ENCODE data around the gene MAD2L1BP.

Gene MAD2L1BP

DNA sequence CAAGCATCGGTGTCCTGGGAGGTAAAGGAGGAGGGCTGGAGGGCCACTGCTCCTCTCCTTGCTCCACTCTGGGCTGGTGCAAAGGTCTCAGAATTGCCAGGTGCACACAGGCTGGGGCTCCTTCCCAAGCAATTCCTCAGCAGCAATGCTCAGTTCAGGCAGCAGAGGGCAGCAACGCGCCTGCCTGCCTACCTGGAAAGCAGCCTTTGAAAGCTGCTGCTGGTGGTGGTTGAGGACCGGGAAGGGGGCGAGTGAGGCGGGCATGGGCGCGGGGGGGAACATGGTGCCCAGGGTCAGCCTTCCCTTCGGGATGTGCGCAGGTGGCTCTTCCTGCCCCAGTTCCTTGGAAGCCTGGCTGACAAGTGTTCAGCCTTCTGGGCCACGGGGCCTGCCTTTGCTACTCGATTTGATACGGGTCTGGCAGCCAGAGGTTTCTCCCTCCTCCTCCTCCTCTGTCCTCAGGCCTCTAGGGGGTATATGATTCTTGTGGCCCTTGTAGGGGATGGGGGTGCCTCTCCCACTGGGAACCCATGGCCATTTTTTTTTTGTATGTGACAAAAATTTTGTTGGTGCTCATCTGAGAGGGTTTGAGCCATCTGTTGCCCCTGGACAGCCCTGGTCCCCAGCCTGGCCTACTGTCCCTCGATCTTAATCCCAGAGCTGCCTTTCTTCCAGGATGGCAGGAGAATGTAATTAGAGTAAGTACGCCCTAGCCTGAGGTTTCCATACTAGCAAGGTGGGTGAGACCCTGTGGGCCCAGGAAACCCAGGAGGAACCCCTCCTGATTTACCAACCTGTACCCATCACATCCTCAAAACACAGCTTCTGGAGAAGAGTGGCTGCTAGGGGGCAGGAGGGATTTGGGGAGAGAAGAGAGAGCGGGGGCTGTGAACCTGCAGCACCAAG lies 31.9 kb downstream of the MAD2L1BP start:
- DNase-seq (ENCODE audit: low spot score) = peak; percentile 63

DNA sequence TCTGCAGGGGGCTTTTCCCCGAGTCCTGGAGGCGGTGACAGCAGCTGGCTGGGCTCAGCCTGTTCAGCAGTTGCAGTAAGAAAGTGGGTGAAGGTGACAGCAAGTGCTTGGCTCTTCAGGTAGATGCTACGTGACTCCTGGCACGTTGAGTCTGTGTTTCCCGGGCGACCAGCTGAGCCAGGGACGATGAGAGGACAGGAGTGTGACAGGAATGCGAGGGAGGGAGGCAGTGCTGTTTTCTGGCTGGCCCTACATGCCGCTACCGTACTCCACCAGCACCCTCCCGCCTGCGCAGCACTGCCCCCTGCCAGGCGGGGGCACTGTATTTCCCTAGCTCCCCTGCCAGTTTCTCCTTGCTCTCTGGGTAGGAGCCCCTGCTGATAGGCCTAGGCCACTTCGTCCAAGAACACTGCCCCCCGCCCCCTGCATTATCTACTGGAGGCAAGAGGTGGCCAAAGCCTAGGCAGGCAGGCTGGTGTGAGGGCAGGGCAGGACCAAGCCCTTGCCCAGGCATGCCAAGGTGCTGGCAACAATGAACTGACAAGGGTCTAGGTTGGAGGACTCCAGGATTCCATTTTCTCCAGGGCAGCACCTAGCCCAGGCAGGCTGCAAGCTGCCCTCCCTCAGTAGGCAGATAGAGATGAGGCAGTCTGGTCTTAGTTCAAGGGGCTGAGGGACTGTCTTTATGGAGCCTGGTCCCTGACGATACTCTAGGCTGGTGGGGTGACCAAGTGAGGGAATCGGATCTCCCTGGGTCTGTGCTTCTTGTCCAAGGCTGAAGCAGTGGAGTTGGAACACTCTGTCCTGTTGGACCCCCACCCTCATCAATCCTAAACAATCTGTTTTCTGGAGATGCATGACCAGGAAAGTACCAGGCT lies 32.8 kb downstream of the MAD2L1BP start:
- DNase-seq (ENCODE audit: low spot score) = peak; percentile 44

DNA sequence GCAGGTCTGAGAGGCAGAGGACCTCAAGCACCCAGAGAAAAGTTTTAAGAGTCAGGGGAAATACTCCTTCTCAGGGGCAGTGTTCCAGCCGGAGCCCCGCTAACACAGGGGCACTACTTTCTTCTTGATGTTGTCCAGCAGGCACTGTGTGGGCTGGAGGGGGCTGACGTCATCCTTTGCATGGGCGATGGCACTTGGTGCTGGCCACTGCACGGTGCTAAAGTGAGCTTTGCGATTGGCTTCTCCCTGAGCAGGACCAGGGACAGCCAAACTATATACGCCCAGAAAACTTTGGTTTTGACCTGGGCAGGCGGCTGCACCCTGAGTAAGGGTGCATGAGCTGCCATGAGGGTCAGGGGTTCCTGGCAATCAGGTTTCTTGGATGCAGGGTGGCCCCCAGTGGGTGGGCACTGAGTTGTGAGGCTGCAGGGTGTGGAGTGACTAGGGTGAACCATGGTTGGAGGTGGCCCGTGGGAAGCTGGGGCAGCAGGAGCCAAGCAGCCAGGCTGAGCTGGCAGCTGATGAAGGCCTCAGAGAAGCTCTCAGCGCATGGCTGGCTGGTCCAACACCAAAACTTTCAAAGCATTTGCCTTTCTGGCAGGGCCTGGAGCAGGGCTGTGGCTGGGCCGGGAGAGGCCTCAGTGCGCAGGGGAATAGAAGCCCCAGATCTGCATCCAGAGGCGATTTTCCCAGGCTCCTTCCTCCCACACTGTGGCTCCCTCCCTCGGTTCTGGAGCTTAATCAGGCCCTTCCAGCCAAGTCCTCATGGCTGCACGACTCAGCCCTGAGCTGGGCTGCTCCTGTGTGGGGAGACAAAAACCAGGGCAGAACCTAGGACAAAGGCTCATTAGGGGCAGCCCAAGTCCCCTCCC lies 33.6 kb downstream of the MAD2L1BP start:
- peak; percentile 51 for DNase-seq (ENCODE audit: low spot score)

DNA sequence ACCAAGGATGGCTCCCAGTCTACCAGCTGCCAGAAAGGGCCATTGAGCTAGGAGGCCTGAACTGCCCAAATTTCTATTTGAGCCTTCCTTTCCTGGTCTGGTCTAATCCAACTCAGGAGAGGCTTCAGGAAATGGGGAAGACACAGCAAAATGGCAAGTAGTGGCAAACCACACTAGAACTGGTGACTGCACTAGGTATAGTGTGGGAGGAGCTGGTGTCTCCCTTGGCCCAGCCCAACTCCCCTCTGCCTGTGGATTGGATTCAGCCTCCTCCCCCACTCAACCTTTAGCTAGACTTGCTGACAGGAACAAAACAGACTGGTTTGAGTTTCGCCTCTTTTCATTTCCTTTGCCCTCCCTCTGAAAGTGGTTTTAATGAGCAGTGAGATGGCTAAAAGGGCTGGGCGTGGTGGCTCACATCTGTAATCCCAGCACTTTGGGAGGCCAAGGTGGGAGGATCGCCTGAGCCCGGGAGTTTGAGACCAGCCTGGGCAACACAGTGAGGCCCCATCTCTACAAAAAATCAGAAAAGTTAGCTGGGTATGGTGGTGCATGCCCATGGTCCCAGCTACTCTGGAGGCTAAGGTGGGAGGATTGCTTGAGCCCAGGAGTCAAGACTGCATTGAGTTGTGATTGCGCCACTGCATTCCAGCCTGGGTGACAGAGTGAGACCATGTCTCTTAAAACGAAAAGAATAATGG lies 34.4 kb downstream of the MAD2L1BP start:
- DNase-seq (ENCODE audit: low spot score) = no peak

DNA sequence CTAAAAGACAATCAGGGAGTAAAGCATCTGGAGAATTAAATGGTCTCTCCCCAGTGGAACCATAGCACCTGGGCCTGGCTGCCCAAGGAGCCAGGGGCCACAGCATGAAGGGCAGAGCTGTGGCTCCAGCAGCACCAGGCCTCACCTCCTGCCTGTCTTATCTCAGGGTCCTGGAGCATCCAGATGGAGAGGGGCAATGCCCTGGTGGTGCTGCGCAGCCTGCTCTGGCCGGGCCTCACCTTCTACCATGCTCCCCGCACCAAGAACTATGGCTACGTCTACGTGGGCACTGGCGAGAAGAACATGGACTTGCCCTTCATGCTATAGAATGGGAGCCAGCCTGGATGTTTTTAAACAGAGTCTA lies 35.0 kb downstream of the MAD2L1BP start:
- DNase-seq (ENCODE audit: low spot score) = no peak

DNA sequence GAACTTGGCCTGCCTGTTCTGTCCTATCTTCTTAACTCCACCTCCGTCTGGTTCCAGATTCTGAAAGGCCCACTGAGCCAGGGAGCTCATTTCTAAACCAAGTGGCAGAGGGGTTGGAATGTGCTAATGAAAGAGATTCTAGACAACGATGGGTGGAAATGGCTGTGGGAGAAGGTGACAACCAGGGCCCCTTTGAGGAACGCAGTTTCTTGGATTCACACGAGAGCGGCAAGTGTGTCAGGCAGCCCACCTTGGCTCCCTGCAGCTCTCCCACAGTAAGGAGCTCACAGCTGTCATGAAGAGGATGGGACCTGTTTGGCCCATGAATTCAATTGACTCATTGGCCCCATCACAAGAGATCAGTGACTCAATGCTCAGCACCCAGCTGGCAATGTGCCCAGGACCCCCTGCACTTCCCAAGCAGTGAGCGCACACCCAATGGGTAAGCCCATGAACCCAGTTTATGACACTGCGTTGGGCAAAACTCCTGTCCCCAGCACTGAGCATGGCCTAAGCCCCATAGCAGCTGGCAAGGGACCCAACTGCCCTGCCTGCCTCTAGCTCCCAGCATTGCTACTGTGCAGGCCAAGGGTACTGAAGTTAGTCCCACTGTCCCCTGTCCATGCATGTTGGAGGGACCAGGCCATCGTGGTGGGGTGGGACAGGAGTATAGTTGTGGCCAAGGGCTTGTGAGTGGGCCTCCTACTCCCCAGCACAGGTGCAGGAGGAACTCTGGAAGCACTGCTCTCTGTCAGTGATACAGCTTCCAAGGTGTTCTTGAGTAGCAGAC lies 35.6 kb downstream of the MAD2L1BP start:
- no peak for DNase-seq (ENCODE audit: low spot score)

DNA sequence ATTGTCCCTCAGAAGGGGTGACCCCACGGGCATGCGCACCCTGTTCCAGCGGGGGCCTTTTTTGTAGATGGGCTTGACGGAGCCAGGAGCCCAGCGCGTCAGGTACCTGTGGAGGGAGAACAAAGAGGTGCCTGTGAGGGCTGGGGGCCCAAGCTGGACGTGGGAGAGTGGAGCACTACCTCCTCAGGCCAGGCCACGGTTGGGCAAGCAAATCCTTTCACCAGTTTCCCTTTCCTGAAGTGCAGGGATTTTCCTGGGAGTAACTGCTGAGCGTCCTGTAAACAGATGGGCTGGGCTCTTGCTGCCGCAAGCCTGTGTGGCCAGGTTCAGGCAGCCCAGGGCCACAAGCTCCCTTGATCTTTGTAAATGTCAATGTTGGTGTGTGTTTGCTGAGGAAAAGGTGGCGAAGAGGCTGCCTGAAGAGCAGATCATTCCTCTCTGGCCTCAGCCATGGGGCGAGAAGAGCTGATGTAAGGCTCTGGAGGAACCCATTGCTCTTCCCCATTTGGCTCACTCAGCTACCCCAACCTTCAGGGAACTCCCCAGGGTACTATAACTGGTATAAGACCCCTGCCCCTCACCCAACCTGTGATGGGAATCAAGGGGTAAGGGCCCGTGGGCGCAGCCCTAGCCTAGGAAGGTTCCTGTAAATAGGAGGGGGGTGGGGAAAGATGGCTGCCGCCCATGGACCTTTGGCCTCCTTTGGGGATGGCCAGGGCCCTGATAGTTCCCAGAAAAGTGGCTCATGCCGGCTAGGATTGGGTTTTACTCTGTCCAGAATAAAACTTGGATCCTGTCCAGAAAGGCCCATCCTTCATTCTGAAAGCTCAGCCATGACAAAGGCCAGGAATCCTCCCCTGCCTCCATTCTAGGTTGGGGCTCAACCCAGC lies 36.4 kb downstream of the MAD2L1BP start:
- no peak for DNase-seq (ENCODE audit: low spot score)

DNA sequence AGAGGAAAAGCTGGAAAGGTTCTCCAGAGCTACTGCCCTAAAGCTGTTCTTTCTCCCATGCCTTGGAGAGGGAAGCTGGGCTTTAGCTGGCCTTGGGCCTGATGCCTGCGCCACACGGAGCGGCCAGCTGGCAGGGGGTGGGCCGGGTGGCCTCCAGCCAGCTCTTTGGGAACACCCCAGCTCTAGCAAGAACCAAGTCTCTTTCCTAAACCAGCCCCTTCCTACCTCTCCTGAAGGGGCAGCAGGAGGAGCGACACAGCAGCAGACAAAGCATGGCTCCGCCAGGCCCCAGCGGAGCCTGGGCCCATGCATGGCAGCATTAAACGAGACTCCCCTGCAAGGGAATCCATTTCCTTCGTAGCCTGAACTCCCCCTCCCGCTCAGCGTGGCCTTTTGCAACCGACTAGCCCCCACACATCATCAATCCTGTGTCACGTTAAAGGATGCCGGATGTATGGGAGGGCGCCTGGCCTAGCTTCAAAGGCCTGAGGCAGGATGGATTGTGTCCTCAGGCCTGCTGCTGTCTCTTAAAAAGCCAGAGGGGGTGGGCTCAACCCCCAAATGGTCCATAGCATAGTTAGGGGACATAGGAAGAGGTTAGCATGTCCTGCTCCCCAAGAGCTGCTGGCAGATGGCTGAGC lies 37.9 kb downstream of the MAD2L1BP start:
- DNase-seq (ENCODE audit: low spot score) = no peak

DNA sequence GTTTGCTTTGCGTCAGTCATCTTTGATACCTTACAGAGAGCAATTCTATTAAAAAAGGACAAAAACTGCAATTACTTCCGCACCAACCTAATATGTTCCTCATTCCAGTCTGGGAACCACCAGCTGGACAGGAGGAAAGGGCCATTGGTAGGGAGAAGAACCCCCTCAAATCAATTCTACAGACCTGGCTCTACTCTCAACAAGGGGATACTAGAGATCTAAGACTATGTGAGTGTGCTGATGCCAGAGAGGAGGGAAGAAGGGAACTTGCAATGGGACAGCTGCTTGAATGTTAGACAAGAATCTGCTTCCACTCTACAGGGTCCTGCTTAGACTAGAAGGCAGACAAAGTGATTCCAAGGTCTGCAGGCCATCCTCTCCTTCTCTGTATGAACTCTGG lies 38.7 kb downstream of the MAD2L1BP start:
- DNase-seq (ENCODE audit: low spot score) = no peak

DNA sequence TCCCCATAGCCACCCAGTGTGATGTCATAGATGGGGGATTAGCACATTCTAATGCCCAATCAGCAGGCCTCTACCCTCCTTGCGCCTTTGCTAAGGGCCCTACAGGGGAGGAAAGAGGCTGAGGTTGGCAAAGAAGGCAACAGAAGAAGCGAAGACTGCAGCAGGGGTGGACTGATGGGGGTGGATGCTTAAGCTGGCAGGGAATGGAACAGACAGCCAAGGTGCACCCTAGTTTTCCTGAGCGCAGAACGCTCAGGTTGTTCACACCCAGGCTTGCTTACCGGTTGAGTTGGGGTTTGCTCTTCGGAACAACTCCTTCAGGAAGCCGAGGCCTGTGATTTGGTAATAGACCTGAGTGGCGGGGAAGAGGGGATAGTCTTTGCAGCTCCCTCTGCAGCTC lies 39.3 kb downstream of the MAD2L1BP start:
- no peak for DNase-seq (ENCODE audit: low spot score)

DNA sequence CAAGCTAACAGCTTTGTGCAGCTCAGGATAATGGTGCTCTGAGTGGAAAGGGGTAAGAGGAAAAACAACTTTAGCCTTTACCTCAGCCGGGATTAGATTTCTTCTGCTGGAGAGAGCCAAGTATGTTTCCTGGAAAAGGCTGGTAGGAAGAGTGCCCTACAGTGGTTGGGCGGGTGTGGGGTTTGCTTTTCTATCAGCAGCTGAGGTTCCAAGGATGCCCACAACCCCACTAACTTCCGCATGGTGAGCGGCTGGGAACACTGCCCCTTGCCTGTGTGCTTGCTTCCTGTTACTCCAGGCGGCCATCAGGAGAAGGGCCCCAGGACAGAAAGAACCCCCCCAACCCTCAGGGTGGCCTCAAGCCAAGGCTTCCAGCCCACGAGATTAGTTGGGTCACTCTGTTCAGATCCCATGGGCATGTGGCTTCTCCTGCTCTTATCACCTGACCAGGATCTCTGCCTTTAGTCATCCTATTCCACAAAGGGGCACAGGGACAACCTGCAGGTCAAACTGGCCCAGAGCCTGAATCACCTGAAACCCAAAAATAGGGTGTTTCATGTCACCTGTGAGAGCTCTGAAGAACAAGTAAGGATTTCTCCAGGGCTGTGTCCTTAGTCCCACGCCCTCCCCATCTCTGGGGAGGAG lies 41.4 kb downstream of the MAD2L1BP start:
- no peak for DNase-seq (ENCODE audit: low spot score)

DNA sequence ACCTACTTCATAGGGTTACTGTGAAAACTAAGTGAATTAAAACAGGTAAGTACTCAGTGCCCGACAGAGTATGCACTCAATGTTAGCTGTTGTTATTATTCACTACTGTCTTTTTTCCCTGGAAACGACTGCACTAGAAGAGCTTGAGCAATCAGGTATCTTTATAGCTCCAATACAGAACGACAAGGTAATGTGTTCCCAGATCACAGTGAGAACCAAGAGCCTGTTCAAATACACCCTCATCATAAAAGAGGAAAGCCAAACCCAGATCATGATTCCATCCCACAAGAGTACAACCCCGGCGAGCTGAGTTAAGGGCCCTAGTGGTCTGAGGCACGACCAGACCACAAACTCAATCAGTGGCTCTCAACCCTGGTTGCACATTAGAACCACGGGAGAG lies 42.1 kb downstream of the MAD2L1BP start:
- no peak for DNase-seq (ENCODE audit: low spot score)

DNA sequence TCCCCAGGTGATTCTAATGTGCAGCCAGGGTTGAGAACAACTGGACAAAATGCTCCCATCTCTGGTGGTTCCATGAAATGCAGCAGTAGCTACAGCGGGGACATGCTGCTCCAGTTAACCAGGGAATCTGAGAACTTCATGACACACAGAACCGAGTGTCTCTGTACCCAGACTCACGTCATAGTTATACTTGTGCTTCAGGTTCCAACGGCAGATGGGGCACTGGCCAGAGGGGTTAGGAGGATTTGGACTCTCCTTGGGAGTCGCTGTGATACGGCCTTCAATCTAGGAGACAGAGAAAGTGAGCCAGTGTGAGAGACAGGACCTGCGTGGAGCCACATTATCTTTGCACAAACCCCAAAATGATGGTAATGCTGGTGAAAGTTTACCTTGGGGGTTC lies 42.7 kb downstream of the MAD2L1BP start:
- DNase-seq (ENCODE audit: low spot score) = no peak

DNA sequence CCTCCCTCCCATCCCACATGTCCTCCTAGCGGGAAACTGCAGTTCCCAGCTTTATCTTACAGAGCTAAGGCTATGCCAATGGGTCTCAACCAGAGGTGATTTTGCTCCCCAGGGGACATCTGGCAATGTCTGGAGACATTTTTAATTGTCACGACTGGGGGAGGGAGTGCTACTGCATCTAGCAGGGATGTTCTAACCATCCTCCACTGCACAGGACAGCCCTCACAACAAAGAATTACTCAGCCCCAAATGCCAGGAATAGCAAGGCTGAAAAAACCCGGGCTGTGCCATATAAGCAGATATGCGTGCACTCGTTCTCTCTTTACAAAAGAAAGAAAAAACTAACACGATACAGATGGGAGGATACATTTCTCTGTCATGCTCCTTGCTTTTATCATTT lies 43.4 kb downstream of the MAD2L1BP start:
- DNase-seq (ENCODE audit: low spot score) = no peak

DNA sequence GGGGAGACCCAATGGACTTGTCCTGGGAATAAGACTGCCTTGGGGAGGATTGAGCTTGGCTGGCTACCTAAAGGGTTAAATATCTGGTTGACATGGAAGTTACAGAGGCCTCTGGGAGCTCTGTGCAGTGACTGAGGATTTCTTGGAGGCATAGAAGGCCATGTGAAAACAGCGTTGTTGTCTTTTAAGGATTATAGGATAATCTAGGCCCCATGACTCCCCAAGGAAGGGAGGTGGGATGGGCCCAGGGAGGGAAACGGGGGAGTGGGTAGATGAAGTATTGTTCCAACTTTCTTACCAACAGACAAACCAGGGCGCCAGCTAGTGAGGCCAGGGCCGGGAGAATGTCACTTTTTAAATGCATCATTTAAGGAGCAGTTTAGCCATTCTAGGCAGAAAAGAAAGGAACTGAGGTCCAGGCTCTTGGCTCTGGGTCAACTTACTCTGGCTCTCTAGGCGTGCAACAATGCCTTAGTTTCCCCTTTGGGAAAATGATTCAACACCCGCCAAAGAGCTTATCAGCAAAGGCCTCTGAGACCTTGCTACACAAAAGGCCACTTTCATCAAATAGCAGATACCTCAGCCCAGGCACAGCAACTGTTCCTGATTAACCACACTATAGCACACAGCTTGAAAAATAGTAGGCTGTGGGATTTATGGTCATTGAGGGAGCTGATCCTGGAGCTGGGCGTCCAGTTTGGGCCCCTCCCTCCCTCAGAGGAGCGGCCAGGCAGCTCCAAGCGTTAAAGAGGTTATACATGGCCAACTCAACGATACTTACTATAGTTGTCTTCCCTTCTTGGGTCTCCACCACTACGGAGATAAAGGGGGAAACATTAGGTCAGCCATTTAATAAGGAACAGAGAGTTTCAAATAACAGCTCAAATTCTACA lies 44.9 kb downstream of the MAD2L1BP start:
- DNase-seq (ENCODE audit: low spot score) = no peak

DNA sequence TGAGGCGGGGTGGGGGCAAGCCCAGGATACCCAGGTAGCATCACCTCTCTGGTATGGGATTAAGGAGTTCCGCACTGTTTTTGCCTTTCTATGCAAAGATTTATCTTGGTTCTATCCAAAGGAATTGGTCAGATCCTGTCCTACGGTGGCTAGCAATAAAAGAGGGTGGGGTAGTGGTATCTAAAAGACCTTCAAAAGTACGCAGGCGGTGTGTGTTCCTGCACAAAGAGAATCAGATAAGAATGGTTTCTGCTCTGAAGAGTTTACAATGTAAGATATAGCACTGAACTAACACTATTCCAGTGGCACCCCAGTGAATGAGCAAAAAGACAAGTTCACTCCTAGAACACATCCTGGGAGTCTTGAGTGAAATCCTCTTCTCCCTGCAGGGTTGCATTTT lies 45.7 kb downstream of the MAD2L1BP start:
- DNase-seq (ENCODE audit: low spot score) = no peak

DNA sequence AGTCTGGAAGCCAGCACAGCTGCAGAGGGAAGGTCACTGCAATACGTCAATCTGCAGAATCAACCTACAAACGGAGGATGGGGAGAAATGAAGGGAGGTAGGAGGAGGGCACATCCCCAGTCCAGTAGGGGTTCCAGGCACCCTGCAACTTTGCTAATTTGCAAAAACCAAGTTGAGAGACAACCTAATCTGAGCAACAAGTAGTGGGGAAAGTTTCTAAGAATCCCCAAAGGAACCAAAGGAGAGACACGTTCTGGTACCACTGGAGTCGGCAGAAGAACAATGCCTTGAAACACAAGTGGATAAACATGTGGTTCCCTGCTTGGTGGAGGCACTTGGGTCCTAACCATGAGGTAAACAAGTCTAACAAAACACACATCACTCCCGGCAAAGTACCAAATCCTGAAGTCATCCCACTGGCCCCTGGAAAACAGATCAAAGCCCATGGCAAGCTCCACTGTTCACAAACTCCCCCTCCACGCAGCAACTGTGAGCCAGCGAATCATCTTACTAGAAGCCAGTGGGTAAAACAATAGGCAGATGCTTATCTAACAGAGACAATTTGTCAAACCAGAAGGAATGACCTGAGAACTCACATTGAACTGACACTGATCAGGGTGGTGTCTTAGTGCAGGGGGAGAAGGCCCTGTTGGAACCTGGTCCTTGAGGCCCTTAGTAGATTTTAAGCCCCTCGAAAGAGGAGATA lies 47.2 kb downstream of the MAD2L1BP start:
- DNase-seq (ENCODE audit: low spot score) = no peak
